ENCODE results near the gene SLC39A2.
"Not testable (repeated sequence)": the region's sequence is repeated elsewhere in the genome, so short reads cannot be mapped to it uniquely, and the experiment has no call there.

Gene SLC39A2, protein sequence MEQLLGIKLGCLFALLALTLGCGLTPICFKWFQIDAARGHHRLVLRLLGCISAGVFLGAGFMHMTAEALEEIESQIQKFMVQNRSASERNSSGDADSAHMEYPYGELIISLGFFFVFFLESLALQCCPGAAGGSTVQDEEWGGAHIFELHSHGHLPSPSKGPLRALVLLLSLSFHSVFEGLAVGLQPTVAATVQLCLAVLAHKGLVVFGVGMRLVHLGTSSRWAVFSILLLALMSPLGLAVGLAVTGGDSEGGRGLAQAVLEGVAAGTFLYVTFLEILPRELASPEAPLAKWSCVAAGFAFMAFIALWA

DNA sequence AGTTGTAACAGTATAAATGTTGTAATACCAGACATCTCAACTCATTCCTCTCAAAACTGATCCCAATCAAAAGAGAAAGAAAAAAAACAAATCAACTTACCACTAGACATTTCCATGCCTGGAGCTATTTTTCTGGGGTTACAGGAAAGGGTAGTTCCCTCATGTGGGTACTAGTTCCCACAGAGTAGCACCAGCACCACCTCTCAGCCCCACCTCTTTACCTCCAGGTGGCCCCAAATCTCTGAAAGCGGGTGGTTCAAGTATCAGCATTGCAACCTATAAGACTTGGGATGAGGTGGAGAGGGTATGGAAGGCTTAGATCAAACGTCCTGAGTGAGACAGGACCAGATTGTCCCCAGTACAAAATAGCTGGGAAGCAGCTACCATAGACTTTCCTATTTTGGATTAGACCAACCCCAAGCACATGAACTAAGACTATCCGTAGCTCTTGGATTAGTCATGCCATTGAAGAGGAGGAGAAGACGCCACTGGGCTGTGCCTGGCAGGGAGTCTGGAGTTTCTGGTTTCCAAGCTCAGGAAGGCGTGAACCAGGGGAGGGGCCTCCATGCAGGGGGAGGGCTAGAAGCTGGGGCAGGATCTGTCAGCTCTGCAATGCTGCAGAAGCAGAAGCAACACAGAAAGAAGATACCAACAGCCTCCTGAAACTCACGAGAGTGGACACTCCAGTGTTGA is at the start of gene SLC39A2:
Gene SLC39A2, plus strand, starts transcription at position 620 of the 693 bp plus-strand sequence. CDS start 154 bp downstream, outside the sequence.
- no peak for DNase-seq

DNA sequence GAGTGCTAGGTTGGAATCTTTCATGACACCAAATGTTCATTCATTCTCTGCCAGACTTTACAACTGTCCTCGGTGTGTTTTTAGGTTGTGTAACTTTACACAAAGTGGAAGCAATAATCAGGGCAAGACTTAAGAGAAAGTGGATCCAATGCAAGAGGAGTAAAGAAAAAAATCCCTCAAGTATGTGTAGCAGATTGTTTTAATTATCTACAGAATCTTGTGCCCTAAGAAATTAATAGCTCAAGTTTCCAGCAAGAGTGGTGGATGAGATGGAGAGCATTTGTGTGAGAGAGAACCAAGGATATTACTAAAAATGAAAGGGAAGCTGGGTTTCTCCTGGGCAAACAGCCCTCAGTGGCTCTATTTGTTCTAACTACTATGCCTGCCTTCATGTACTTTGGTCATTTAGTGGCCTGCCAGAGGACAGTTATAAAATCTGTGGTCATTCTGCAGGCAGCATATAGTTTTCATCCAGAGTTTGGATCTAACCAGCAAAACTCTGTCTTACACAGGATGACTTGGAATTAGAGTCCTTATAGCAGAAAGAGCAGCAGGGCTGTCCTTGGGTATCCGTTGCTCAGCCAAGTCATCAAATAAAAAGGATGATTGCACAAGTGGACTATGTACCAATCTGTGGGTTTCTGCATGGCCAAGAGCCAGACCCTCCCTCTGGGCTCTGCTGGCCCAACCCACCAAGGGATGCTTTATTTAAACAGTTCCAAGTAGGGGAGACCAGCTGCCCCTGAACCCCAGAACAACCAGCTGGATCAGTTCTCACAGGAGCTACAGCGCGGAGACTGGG is 44.2 kb upstream of the SLC39A2 start, which contains the start of gene RNASE2:
Gene RNASE2, plus strand, starts transcription at position 752 of the 802 bp plus-strand sequence. CDS start 285 bp downstream, outside the sequence.
- not testable (repeated sequence) for DNase-seq

DNA sequence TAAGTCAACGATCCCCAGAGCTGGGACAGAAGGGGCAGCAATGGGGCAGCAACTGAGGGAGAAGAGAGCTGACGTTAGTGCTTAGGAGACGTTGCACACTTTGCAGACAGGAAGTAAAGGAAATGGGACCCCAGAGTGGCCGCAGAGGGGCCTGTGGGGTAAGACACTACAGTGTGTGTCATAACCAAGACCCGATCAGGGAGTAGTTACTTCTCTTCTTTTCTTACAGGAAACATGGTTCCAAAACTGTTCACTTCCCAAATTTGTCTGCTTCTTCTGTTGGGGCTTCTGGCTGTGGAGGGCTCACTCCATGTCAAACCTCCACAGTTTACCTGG is 43.6 kb upstream of the SLC39A2 start:
- not testable (repeated sequence) for DNase-seq

GRCh38 chr14:20956376-20956976 is 42.6 kb upstream of the SLC39A2 start:
- DNase-seq: no peak

- DNase-seq: not testable (repeated sequence)
Observed at GRCh38 chr14:20958946-20959345, 40.1 kb upstream of the SLC39A2 start.

DNA sequence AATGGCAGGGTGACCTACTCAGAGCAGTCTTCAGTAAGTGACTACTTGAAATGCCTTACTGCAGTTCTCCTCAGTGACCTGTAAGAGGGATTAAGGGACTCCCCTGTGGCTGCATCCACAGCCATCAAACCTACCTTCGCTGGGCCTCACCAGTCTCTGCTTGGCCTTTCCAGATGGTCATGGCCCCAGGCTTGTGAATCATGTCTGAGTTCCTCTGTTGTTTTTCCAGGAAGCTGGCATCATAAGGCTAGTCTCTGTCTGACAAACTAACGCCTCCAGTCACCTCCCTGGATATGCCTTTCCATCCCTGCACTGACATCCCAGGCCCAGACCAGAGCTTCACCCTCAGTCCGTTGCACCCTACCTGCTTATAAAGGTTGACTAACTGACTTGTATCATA is 29.8 kb upstream of the SLC39A2 start:
- no peak for DNase-seq

DNA sequence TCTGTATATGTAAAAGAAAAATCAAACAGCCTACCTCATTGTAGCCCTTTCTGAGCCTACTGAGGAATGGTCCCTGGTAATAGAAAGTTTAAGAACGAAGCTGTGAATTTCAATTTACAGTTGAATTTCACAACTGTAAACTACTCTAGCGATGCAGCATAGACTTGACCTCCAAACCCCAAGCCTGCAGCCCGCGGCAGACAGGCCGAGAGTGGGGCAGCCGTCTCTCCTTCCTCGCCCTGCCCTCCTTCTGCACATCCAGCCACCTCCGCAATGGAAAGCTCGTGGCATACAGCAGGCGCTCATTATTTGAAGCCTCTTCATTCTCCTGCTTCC is 28.5 kb upstream of the SLC39A2 start:
- DNase-seq: no peak

DNA sequence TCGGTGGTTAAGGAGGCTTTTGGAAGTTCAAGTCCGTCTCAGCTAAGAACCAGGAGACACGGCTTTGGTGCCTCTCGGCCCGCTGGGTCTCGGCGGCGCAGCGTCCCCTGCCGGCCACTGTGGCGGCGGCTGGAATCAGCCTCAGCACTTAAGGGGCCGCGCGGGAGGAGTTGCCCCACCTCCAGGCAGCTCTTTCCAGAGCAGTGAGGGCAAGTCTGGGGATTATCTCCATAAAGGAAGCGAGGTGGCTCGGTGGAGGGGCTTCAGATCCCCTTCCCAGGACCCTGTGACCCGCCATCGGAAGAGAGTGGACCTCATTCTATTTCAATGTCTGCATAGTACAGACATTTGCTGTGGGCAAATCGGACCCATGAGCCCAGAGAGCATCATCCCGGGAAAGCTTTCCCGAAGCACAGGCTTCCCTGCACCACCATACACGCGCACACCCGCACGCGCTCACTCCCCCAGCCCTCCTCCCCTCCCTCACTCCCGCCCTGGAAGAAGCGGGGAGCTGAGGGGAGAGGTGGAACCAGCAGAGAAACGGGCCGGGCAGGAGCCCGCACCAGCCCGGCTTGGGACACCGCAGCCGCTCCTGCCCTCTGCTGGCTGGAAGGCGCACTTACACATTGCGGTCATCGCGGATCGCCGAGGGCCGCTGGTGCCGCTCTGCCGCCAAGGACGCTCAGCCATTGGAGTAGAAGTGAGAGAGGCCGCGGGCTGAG is 27.9 kb upstream of the SLC39A2 start:
- DNase-seq: peak; percentile 19 to 73 (median 52)

GRCh38 chr14:20971705-20972021 is 27.4 kb upstream of the SLC39A2 start:
- no peak for DNase-seq

- DNase-seq: no peak
Observed at GRCh38 chr14:20973501-20973900, 25.6 kb upstream of the SLC39A2 start.

DNA sequence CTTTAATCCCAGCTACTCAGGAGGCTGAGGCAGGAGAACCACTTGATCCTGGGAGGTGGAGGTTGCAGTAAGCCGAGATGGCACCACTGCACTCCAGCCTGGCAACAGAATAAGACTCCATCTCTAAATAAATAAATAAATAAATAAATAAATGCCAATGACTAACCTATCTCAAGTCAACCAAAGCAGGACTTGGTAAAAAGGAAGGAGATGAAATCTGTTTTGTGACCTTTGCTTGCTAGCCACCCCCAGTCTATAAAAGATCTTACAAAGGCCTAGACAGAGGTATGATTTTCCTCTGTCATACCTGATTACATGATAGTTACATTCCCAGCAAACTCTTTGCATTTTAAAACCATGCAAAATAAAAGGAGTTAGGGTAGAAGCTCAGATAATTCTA is 22.8 kb upstream of the SLC39A2 start:
- no peak for DNase-seq

GRCh38 chr14:20978687-20979086 is 20.4 kb upstream of the SLC39A2 start:
- DNase-seq: no peak

GRCh38 chr14:20980906-20981305 is 18.2 kb upstream of the SLC39A2 start:
- no peak for DNase-seq

DNA sequence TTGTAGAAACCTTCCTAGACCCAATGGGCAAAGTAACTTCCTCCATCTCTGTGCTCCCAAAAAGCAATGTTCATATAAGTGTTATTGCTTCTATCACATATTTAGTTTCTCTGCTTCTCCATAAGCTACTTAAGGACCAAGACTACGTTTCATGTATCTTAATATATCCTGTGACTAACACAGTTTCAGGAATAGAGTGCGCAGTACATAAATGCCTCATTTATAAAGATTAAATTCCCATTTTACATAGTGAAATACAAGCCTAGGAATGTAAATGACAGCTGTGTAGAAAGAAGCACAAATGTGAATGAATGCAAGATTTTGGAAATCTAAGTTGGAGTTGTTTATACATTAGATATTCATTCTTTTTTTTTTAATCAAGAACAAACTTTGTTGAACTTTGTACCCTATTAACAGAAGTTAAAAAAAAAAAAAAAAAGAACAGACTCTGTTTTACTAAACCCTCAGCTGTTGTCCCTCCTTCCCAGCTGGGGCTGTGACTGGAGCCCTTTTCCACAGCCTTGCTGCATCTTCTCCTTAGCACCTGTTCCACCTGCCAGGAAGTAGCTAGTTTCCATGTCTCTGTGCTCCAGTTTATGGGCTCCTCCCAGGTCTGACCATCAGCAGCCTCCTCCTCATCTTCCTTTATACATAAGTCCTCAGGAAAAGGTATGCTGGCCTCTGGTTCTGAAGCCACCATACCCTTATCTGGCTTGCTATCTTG is 16.3 kb upstream of the SLC39A2 start:
- no peak for DNase-seq

DNA sequence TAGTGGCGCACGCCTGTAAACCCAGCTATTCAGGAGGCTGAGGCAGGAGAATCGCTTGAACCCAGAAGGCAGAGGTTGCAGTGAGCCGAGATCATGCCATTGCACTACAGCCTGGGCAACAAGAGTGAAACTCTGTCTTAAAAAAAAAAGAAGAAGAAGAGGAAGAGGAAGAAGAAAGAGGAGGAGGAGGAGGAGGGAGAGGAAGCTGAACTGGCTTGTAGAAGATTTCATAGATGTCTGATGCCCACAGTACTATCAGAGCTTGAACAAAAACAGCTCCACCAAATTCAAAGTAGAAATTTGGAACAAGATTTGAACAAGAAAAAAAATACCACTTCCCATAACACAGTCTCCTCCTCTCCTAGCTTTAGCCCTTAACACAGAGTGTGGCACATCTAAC is 13.4 kb upstream of the SLC39A2 start:
- DNase-seq: not testable (repeated sequence)

GRCh38 chr14:20986811-20987210 is 12.3 kb upstream of the SLC39A2 start:
- no peak for DNase-seq

DNA sequence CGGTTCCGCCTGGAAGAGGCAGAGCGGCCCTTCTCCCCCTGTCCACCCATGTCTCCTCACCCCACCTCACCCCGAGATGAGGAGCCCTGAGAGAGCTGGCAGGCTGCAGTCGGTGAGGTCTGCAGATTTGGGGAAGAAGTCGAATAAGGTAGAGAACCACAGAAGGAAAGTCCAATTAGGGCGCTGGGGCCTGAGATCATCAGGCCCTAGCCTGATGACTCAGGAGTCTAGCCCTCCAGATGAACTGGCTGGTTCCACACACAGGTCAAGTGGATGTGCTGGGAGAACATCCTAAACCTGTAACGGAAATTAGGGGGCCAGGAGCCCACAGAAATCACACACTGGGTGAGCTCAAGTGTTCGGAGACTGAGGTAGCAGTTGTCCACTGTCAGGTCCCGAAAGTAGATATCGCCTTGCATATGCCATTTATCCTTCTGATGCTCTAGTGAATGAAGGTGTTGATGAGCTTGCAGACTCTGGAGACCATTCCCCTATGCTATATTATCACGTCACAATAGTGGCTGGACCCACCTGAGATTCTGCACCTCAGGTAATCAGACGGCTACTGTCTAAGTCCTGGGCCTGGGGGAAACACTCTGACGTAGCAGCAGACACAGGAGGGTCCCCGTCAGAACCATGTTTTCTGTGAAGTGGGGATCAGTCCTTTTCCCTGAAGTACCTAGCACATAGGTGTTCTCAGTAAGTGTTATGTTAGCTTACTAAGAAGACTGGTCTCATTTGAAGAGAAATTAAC is 10.2 kb upstream of the SLC39A2 start:
- no peak for DNase-seq

DNA sequence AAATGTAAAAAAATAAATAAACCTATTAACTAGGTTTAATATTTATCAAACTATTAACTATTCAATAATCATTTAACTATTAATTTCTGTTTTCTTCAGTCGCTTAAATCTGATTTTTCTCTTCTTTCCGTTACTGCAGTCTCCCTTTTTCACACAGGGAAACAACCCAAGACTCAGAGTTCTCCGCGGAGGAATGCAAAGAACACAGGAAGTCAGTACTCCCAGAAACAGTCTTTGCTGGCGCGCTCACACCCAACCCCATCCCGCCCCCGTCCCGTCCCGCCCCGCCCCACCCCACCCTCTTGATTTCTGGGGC is 9.7 kb upstream of the SLC39A2 start:
- DNase-seq: no peak

- DNase-seq: peak; percentile 58 to 74 (median 65)
Observed at GRCh38 chr14:20989787-20990600, 9.1 kb upstream of the SLC39A2 start, which contains the start of gene METTL17. TSS of gene METTL17 (plus strand) at chr14:20989980. CDS start at chr14:20990003, 23 bp downstream.

- DNase-seq: no peak
Observed at GRCh38 chr14:20996521-20996920, 2.6 kb upstream of the SLC39A2 start.

All from activated naive CD4-positive, alpha-beta T cell (primary cell).